HAP-1 (cell line): ENCODE data around the gene NIT1.

Source experiments
- DNase-seq, 2 experiments: peaks; one replicate each; pipeline ENCODE4 v3.0.0-alpha.2; 2016 to 2020; ENCODE audit warnings: low spot score in 2 of 2
- H3K27me3 ChIP-seq: fragments of 250-450 bp; sonication (Bioruptor Pico); 2 replicates; pipeline ENCODE4 v1.5.1; 2020; ENCODE audit warnings: low read depth, mild to moderate bottlenecking, moderate library complexity
- H3K36me3 ChIP-seq: fragments of 250-450 bp; sonication (Bioruptor Pico); replicated peaks from 2 replicates; pipeline ENCODE4 v1.5.1; 2020; ENCODE audit warnings: mild to moderate bottlenecking
- H3K4me1 ChIP-seq: fragments of 250-450 bp; sonication (Bioruptor Pico); 2 replicates; pipeline ENCODE4 v1.5.1; 2020; ENCODE audit warnings: mild to moderate bottlenecking
- H3K4me3 ChIP-seq: fragments of 250-450 bp; sonication (Bioruptor Pico); 2 replicates; pipeline ENCODE4 v1.5.1; 2020; ENCODE audit warnings: mild to moderate bottlenecking, moderate library complexity
- H3K9me3 ChIP-seq: fragments of 250-450 bp; sonication (Bioruptor Pico); 2 replicates; pipeline ENCODE4 v1.5.1; 2020; ENCODE audit warnings: mild to moderate bottlenecking, moderate library complexity
- in situ Hi-C: fragments of 300-500 bp; cut with MboI; formaldehyde crosslinking; loops from 3 replicates; pipeline ENCODE4 v1.14.3; 2020; ENCODE audit warnings: low sequenced_read_pairs, inconsistent platforms, mixed read lengths

The NIT1 gene

GRCh38 chr1:161159913-161160243, 42.0 kb downstream of the NIT1 start:
- peaks cover 24% of the 10 kb centered on the region for H3K36me3 ChIP-seq
- H3K27me3 ChIP-seq, result no peaks in the 10 kb centered on the region
- peaks cover 8% of the 10 kb centered on the region for H3K4me1 ChIP-seq
- in situ Hi-C loops, result no loop called here
- no peak for DNase-seq
- no peaks in the 10 kb centered on the region; the same call in 1 of the 2 replicates for H3K9me3 ChIP-seq
- H3K4me3 ChIP-seq, result peak overlapping the region; percentile 96

DNA sequence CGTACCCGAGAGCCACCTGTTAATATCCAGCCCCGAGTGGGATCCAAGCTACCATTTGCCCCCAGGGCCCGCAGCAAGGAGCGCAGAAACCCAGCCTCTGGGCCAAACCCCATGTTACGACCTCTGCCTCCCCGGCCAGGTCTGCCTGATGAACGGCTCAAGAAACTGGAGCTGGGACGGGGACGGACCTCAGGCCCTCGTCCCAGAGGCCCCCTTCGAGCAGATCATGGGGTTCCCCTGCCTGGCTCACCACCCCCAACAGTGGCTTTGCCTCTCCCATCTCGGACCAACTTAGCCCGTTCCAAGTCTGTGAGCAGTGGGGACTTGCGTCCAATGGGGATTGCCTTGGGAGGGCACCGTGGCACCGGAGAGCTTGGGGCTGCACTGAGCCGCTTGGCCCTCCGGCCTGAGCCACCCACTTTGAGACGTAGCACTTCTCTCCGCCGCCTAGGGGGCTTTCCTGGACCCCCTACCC, 42.8 kb downstream of the NIT1 start:
- H3K4me1 ChIP-seq, result peaks cover 11% of the 10 kb centered on the region
- H3K9me3 ChIP-seq, result no peaks in the 10 kb centered on the region; the same call in 1 of the 2 replicates
- in situ Hi-C loops, result no loop called here
- DNase-seq, result no peak
- peaks cover 25% of the 10 kb centered on the region for H3K36me3 ChIP-seq
- no peaks in the 10 kb centered on the region for H3K27me3 ChIP-seq
- no peak overlapping the region for H3K4me3 ChIP-seq

GRCh38 chr1:161161652-161162051, 43.7 kb downstream of the NIT1 start:
- Histone ChIP-seq H3K36me3 (peaks cover 25% of the 10 kb centered on the region), H3K27me3 (no peaks in the 10 kb centered on the region), H3K4me1 (peaks cover 11% of the 10 kb centered on the region), H3K9me3 (no peaks in the 10 kb centered on the region; the same call in 1 of the 2 replicates), H3K4me3 (no peak overlapping the region)
- no peak for DNase-seq
- in situ Hi-C loops, result no loop called here

- Histone ChIP-seq H3K36me3 (peaks cover 25% of the 10 kb centered on the region), H3K27me3 (no peaks in the 10 kb centered on the region), H3K9me3 (no peaks in the 10 kb centered on the region; the same call in 1 of the 2 replicates), H3K4me3 (no peak overlapping the region), H3K4me1 (peaks cover 13% of the 10 kb centered on the region)
- DNase-seq, result no peak
- in situ Hi-C loops, result no loop called here
Measured at GRCh38 chr1:161162052-161162451, 44.1 kb downstream of the NIT1 start.

DNA sequence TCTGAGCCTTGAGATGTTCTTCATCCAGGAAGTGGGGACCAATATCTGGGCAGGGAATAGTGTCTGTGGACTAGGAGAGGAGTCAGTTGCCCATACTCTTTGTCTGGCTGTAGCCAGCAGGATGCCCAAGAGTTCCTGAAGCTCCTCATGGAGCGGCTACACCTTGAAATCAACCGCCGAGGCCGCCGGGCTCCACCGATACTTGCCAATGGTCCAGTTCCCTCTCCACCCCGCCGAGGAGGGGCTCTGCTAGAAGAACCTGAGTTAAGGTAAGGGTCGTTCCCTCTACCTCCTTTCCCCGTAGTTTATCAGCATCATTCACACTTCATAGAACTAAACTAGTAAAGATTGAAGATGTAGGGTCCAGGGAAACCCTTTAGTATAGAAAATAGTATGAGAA, 44.9 kb downstream of the NIT1 start:
- H3K4me1 ChIP-seq, result peaks cover 15% of the 10 kb centered on the region
- no peak overlapping the region for H3K4me3 ChIP-seq
- no peak for DNase-seq
- H3K9me3 ChIP-seq, result no peaks in the 10 kb centered on the region; the same call in 1 of the 2 replicates
- H3K36me3 ChIP-seq, result peaks cover 26% of the 10 kb centered on the region
- in situ Hi-C loops, result no loop called here
- H3K27me3 ChIP-seq, result no peaks in the 10 kb centered on the region

GRCh38 chr1:161163793-161164192, 45.9 kb downstream of the NIT1 start:
- in situ Hi-C loops, result no loop called here
- DNase-seq, result no peak

DNA sequence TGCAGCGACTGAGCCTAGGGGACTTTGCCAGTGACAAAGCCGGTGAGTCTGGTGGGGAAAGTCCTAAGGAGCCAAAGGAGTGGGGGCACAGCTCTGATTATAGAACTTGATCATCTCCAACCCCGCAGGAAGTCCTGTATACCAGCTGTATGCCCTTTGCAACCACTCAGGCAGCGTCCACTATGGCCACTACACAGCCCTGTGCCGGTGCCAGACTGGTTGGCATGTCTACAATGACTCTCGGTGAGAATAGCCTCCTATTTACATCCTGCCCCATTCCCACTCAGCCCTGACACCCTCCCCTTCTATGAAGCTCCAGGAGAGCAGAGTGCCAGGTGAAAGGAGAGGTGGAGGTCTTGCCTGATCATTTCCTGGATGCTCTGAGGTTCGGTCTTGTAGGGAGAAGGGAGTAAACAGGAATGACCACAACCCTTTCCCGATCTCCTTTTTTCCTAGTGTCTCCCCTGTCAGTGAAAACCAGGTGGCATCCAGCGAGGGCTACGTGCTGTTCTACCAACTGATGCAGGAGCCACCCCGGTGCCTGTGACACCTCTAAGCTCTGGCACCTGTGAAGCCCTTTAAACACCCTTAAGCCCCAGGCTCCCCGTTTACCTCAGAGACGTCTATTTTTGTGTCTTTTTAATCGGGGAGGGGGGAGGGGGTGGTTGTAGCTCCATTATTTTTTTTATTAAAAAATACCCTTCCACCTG, 47.2 kb downstream of the NIT1 start:
- Histone ChIP-seq H3K36me3 (peaks cover 35% of the 10 kb centered on the region), H3K4me3 (no peak overlapping the region; the same call in 1 of the 2 replicates), H3K4me1 (peaks cover 8% of the 10 kb centered on the region), H3K9me3 (no peaks in the 10 kb centered on the region; the same call in 1 of the 2 replicates), H3K27me3 (no peaks in the 10 kb centered on the region)
- in situ Hi-C loops, result no loop called here
- no peak for DNase-seq

More at GRCh38 chr1:161163793-161164192, 45.9 kb downstream of the NIT1 start:
- H3K9me3 ChIP-seq, result no peaks in the 10 kb centered on the region; the same call in 1 of the 2 replicates
- H3K27me3 ChIP-seq, result no peaks in the 10 kb centered on the region
- peaks cover 24% of the 10 kb centered on the region for H3K36me3 ChIP-seq
- no peak overlapping the region for H3K4me3 ChIP-seq
- H3K4me1 ChIP-seq, result peaks cover 14% of the 10 kb centered on the region

- H3K9me3 ChIP-seq, result no peaks in the 10 kb centered on the region
- H3K4me1 ChIP-seq, result peaks cover 7% of the 10 kb centered on the region
- peak; percentile 97 to 99 for DNase-seq
- peak within 1 kb of the TSS; percentile 53 for H3K4me3 ChIP-seq
- in situ Hi-C loops, result no loop called here
- H3K27me3 ChIP-seq, result no peaks in the 10 kb centered on the region
- H3K36me3 ChIP-seq, result peaks cover 37% of the 10 kb centered on the region
Measured at GRCh38 chr1:161165742-161166668, 48.1 kb downstream of the NIT1 start, which contains the start of gene PPOX. TSS of gene PPOX (plus strand) at chr1:161166426. CDS start at chr1:161166848, 422 bp downstream.

- in situ Hi-C loops, result no loop called here
- peak; percentile 63 to 72 for DNase-seq
- H3K9me3 ChIP-seq, result no peaks in the 10 kb centered on the region
- H3K4me1 ChIP-seq, result peaks cover 7% of the 10 kb centered on the region
- H3K36me3 ChIP-seq, result peaks cover 43% of the 10 kb centered on the region
- H3K27me3 ChIP-seq, result no peaks in the 10 kb centered on the region
- H3K4me3 ChIP-seq, result peak overlapping the region; percentile 53
Measured at GRCh38 chr1:161166669-161167548, 49.0 kb downstream of the NIT1 start.

DNA sequence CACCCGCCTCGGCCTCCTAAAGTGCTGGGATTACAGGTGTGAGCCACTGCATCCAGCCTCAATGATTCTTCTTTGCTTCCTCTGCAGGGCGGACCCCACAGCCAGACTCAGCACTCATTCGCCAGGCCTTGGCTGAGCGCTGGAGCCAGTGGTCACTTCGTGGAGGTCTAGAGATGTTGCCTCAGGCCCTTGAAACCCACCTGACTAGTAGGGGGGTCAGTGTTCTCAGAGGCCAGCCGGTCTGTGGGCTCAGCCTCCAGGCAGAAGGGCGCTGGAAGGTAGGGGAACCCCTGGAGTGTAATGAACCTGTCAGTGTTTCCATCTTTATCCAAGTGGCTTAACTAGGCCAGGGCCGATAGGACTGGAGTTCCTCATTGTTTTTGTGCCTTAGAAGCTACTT, 51.0 kb downstream of the NIT1 start:
- in situ Hi-C loops, result no loop called here
- H3K36me3 ChIP-seq, result peaks cover 55% of the 10 kb centered on the region
- no peaks in the 10 kb centered on the region for H3K27me3 ChIP-seq
- peaks cover 7% of the 10 kb centered on the region for H3K4me1 ChIP-seq
- no peak overlapping the region for H3K4me3 ChIP-seq
- H3K9me3 ChIP-seq, result no peaks in the 10 kb centered on the region
- DNase-seq, result no peak
